ENCODE data around the gene HNRNPL. TPM values are rescaled to one million over a fixed set of nuclear protein-coding genes. Genes with fewer than 3 reads are reported as not detected.

HNRNPL gene
- total RNA-seq, 3 donors from 2014 or later (not counting 1 experiment from before 2014, with no cell fraction given) = 636 to 800 (median 702) TPM

- H3K4me1 Mint-ChIP-seq = peaks cover 0 to 6% of the 10 kb centered on the region in 2 donors
- H3K4me3 ChIP-seq (ENCODE audit: low read length) = no peak overlapping the region
- intact Hi-C loops (cut with micrococcal nuclease) = no loop called here
Measured at GRCh38 chr19:38806371-38806770, 43.4 kb downstream of the HNRNPL start.

DNA sequence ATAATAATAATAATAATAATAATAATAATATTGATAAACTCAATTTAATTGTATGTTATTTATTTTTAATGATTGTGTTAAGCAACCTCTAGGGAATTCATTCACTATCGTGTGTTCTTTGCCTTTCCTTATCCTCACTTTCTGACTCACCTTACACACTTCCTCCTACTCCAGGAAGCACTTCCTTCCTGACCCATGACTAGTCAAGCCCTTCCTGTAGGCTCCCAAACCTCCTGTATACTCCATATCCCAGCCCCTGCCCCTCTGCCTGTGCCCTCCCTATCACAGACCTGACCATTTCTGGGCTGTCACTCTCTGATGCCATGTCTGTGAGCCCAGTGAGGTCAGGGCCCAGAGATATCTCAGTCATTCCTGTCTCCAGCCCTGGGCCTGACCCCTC, 44.6 kb downstream of the HNRNPL start:
- H3K27ac ChIP-seq (ENCODE audit: low read length) = no peak overlapping the region
- H3K9me3 Mint-ChIP-seq = no peaks in the 10 kb centered on the region
- ATAC-seq = no peak
- H3K36me3 ChIP-seq (ENCODE audit: control insufficient read depth, insufficient read depth, low read length) = no peaks in the 10 kb centered on the region
- peaks cover 3% of the 10 kb centered on the region for H3K4me1 ChIP-seq (ENCODE audit: control insufficient read depth, insufficient read depth, low read length)
- H3K4me3 Mint-ChIP-seq = no peak overlapping the region
- no peak for DNase-seq
- intact Hi-C loops (cut with micrococcal nuclease) = no loop called here
- H3K27me3 ChIP-seq (ENCODE audit: control insufficient read depth, insufficient read depth, low read length) = no peaks in the 10 kb centered on the region
- TF ChIP-seq, protein P1, sequence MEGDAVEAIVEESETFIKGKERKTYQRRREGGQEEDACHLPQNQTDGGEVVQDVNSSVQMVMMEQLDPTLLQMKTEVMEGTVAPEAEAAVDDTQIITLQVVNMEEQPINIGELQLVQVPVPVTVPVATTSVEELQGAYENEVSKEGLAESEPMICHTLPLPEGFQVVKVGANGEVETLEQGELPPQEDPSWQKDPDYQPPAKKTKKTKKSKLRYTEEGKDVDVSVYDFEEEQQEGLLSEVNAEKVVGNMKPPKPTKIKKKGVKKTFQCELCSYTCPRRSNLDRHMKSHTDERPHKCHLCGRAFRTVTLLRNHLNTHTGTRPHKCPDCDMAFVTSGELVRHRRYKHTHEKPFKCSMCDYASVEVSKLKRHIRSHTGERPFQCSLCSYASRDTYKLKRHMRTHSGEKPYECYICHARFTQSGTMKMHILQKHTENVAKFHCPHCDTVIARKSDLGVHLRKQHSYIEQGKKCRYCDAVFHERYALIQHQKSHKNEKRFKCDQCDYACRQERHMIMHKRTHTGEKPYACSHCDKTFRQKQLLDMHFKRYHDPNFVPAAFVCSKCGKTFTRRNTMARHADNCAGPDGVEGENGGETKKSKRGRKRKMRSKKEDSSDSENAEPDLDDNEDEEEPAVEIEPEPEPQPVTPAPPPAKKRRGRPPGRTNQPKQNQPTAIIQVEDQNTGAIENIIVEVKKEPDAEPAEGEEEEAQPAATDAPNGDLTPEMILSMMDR (IDR thresholded peaks at IDR 0.05) = no peak
- H3K4me3 ChIP-seq (ENCODE audit: low read length) = no peak overlapping the region
- WGBS (ENCODE audit: insufficient coverage) = 77% methylated on average over 1 of the region's 1 CpG
- H3K27me3 Mint-ChIP-seq (ENCODE audit: low read depth in 2 of 2) = no peaks in the 10 kb centered on the region
- no peaks in the 10 kb centered on the region for H3K9me3 ChIP-seq (ENCODE audit: control insufficient read depth, insufficient read depth, low read length)
- H3K36me3 Mint-ChIP-seq = no peaks in the 10 kb centered on the region
- H3K4me1 Mint-ChIP-seq = peaks cover 0 to 6% of the 10 kb centered on the region in 2 donors
- peak overlapping the region in 1 of 2 donors; percentile 67 for H3K27ac Mint-ChIP-seq

More at GRCh38 chr19:38806371-38806770, 43.4 kb downstream of the HNRNPL start:
- TF ChIP-seq, protein P1 (IDR thresholded peaks at IDR 0.05) = no peak
- no peaks in the 10 kb centered on the region for H3K27me3 ChIP-seq (ENCODE audit: control insufficient read depth, insufficient read depth, low read length)
- H3K36me3 Mint-ChIP-seq = no peaks in the 10 kb centered on the region
- H3K27ac Mint-ChIP-seq = no peak overlapping the region
- ATAC-seq (no peak), DNase-seq (no peak)
- no peaks in the 10 kb centered on the region for H3K36me3 ChIP-seq (ENCODE audit: control insufficient read depth, insufficient read depth, low read length)
- H3K9me3 Mint-ChIP-seq = no peaks in the 10 kb centered on the region
- no peaks in the 10 kb centered on the region for H3K9me3 ChIP-seq (ENCODE audit: control insufficient read depth, insufficient read depth, low read length)
- 95% methylated on average over 6 of the region's 6 CpGs for WGBS (ENCODE audit: insufficient coverage)
- peaks cover 3% of the 10 kb centered on the region for H3K4me1 ChIP-seq (ENCODE audit: control insufficient read depth, insufficient read depth, low read length)
- H3K27me3 Mint-ChIP-seq (ENCODE audit: low read depth in 2 of 2) = no peaks in the 10 kb centered on the region
- no peak overlapping the region for H3K4me3 Mint-ChIP-seq
- no peak overlapping the region for H3K27ac ChIP-seq (ENCODE audit: low read length)

- Histone ChIP-seq H3K4me1 (ENCODE audit: control insufficient read depth, insufficient read depth, low read length) (peaks cover 3% of the 10 kb centered on the region), H3K4me3 (ENCODE audit: low read length) (no peak overlapping the region), H3K27me3 (ENCODE audit: control insufficient read depth, insufficient read depth, low read length) (no peaks in the 10 kb centered on the region), H3K9me3 (ENCODE audit: control insufficient read depth, insufficient read depth, low read length) (no peaks in the 10 kb centered on the region), H3K27ac (ENCODE audit: low read length) (no peak overlapping the region), H3K36me3 (ENCODE audit: control insufficient read depth, insufficient read depth, low read length) (no peaks in the 10 kb centered on the region)
- H3K4me3 Mint-ChIP-seq = no peak overlapping the region
- DNase-seq (no peak), ATAC-seq (no peak)
- peaks cover 0 to 6% of the 10 kb centered on the region in 2 donors for H3K4me1 Mint-ChIP-seq
- intact Hi-C loops (cut with micrococcal nuclease) = no loop called here
- H3K27me3 Mint-ChIP-seq (ENCODE audit: low read depth in 2 of 2) = no peaks in the 10 kb centered on the region
- H3K9me3 Mint-ChIP-seq = no peaks in the 10 kb centered on the region
- TF ChIP-seq, protein P1 (IDR thresholded peaks at IDR 0.05) = no peak
- no peak overlapping the region for H3K27ac Mint-ChIP-seq
- H3K36me3 Mint-ChIP-seq = no peaks in the 10 kb centered on the region
- WGBS (ENCODE audit: insufficient coverage) = 92% methylated on average over 6 of the region's 10 CpGs
Measured at GRCh38 chr19:38803543-38803942, 46.2 kb downstream of the HNRNPL start.
